K562 (cell line): Measurements from ENCODE around the gene MKNK1.

Source experiments
- EZH2 ChIP-seq: IDR thresholded peaks from 2 replicates; pipeline ENCODE4 v1.6.1; 2012; ENCODE audit warnings: low read depth, mild to moderate bottlenecking, inconsistent platforms, low read length, borderline replicate concordance
- POLR2A ChIP-seq: fragments of 450-650 bp; conservative IDR thresholded peaks from 2 replicates; pipeline ENCODE4 v1.6.1; 2016
- SP1 ChIP-seq: sonication (generic); formaldehyde crosslinking; IDR thresholded peaks from 2 replicates; pipeline ENCODE4 v1.8.1; 2022; ENCODE audit warnings: mild to moderate bottlenecking, missing genetic modification reagents
- ZBED1 ChIP-seq: IDR thresholded peaks from 2 replicates; pipeline ENCODE4 v1.6.1; 2014
- ZSCAN32 ChIP-seq: fragments of 450-650 bp; formaldehyde crosslinking; IDR thresholded peaks from 2 replicates; pipeline ENCODE4 v1.4.0; 2020; ENCODE audit warnings: mild to moderate bottlenecking, moderate library complexity
- TF ChIP-seq, protein P1 (sequence below): IDR thresholded peaks from 3 replicates; pipeline ENCODE4 v1.6.1; 2011; ENCODE audit warnings: borderline replicate concordance, mild to moderate bottlenecking, moderate library complexity; ENCODE audit not compliant: insufficient read length; ENCODE audit errors: extremely low read depth
- TF ChIP-seq, protein P2 (sequence below): fragments of 450-650 bp; IDR thresholded peaks from 2 replicates; pipeline ENCODE4 v1.6.1; 2016

DNA sequence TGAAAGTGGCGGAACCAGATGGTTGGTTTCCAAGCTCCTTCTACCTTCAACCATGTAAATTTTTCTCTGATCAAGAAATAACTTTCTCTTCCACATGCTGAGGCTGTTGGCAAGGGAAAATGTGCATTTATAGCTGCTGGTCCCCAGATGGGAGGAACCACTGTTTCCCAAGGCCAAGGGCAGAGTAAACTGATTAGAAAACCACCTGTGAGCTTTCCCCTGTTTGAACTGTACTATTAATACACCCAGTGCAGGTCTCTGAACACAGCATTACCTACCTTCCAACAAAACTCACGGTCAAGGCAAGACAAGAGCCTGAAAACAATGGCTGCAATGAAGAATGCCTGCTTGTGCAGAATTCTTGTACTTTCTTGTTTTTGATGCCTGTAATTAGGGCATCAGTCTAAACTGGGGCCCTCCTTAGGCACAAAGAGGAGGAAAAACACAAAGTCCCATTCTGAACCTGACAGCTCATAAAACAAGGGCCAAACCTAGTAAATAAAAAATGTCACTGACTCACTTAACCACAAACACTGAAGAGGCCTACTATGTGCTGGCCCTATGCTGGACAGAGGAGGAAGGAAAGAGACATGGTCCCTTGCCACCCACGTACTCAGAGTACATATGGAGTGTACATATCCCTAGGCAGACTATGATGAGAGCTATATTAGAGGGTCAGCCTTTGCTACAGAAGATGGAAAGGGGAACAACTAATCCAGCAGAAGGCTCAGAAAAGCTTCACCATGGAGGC, 2.6 kb downstream of the MKNK1 start:
- TF ChIP-seq SP1 (CRISPR knock-in tag), result no peak
- TF ChIP-seq, protein P1, sequence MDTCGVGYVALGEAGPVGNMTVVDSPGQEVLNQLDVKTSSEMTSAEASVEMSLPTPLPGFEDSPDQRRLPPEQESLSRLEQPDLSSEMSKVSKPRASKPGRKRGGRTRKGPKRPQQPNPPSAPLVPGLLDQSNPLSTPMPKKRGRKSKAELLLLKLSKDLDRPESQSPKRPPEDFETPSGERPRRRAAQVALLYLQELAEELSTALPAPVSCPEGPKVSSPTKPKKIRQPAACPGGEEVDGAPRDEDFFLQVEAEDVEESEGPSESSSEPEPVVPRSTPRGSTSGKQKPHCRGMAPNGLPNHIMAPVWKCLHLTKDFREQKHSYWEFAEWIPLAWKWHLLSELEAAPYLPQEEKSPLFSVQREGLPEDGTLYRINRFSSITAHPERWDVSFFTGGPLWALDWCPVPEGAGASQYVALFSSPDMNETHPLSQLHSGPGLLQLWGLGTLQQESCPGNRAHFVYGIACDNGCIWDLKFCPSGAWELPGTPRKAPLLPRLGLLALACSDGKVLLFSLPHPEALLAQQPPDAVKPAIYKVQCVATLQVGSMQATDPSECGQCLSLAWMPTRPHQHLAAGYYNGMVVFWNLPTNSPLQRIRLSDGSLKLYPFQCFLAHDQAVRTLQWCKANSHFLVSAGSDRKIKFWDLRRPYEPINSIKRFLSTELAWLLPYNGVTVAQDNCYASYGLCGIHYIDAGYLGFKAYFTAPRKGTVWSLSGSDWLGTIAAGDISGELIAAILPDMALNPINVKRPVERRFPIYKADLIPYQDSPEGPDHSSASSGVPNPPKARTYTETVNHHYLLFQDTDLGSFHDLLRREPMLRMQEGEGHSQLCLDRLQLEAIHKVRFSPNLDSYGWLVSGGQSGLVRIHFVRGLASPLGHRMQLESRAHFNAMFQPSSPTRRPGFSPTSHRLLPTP, result no peak
- TF ChIP-seq ZBED1, result no peak
- no peak for TF ChIP-seq EZH2
- no peak for TF ChIP-seq POLR2A
- TF ChIP-seq ZSCAN32 (CRISPR knock-in tag), result no peak
- TF ChIP-seq, protein P2, sequence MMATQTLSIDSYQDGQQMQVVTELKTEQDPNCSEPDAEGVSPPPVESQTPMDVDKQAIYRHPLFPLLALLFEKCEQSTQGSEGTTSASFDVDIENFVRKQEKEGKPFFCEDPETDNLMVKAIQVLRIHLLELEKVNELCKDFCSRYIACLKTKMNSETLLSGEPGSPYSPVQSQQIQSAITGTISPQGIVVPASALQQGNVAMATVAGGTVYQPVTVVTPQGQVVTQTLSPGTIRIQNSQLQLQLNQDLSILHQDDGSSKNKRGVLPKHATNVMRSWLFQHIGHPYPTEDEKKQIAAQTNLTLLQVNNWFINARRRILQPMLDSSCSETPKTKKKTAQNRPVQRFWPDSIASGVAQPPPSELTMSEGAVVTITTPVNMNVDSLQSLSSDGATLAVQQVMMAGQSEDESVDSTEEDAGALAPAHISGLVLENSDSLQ, result no peak
